HepG2 (cell line): ENCODE results near the gene ABCG5. TPM values are rescaled to one million over a fixed set of nuclear protein-coding genes. Genes with fewer than 3 reads are reported as not detected.

Source experiments
- ESRRA ChIP-seq: sonication (generic); formaldehyde crosslinking; IDR thresholded peaks from 2 replicates; pipeline ENCODE4 v1.5.1; 2020; ENCODE audit warnings: mild to moderate bottlenecking, low read depth, missing genetic modification reagents
- FOXA1 ChIP-seq, 2 experiments: fragments of 450-650 bp in 1 of 2; sonication (generic) in 1 of 2; formaldehyde crosslinking in 1 of 2; IDR thresholded peaks; 2 replicates each; pipeline versions ENCODE4 v1.4.0 to v1.6.1; 2016 to 2020; ENCODE audit warnings: missing genetic modification reagents in 1 of 2
- ZNF460 ChIP-seq: sonication (generic); formaldehyde crosslinking; IDR thresholded peaks from 2 replicates; pipeline ENCODE4 v1.5.1; 2020; ENCODE audit warnings: missing genetic modification reagents, mild to moderate bottlenecking, borderline replicate concordance
- ZNF564 ChIP-seq: sonication (generic); formaldehyde crosslinking; IDR thresholded peaks from 2 replicates; pipeline ENCODE4 v1.8.1; 2023; ENCODE audit warnings: mild to moderate bottlenecking, missing genetic modification reagents
- ZNF775 ChIP-seq: sonication (generic); formaldehyde crosslinking; IDR thresholded peaks from 2 replicates; pipeline ENCODE4 v1.4.0; 2020; ENCODE audit warnings: missing genetic modification reagents, mild to moderate bottlenecking, moderate library complexity, borderline replicate concordance
- polyA plus RNA-seq, 8 experiments: library from polyadenylated mRNA; depleted of rRNA in 3 of 8; stranded (reverse) in 7 of 8; unstranded in 1 of 8; fragments of >200 nt; fragmentation: Illumina TruSeq in 4 of 8; extraction: Trizol in 4 of 8; gene quantifications; 2 replicates each; pipeline versions ENCODE4 v1.2.1 to v1.2.3, GENCODE V29; 2011 to 2016; ENCODE audit warnings: low read depth in 4 of 8, missing spikeins in 1 of 8, mixed read lengths in 1 of 8; ENCODE audit not compliant: insufficient read depth in 1 of 8
- total RNA-seq, 5 experiments: library from RNA; depleted of rRNA; stranded (reverse); fragments of >200 nt; fragmentation: Illumina TruSeq; extraction: Trizol; gene quantifications; 2 replicates each; pipeline ENCODE4 v1.2.3, GENCODE V29; 2016; ENCODE audit warnings: low read depth in 1 of 5
- TF ChIP-seq, protein P1 (sequence below): sonication (generic); formaldehyde crosslinking; IDR thresholded peaks from 2 replicates; pipeline ENCODE4 v1.4.0; 2020; ENCODE audit warnings: missing genetic modification reagents, mild to moderate bottlenecking, borderline replicate concordance
- TF ChIP-seq, protein P2 (sequence below), 2 experiments: sonication (generic) in 1 of 2; formaldehyde crosslinking in 1 of 2; IDR thresholded peaks; 2 replicates each; pipeline versions ENCODE4 v1.4.0 to v1.6.1; 2016 to 2020; ENCODE audit warnings: borderline replicate concordance in 1 of 2, low read depth in 1 of 2, mild to moderate bottlenecking in 1 of 2, missing genetic modification reagents in 1 of 2
- TF ChIP-seq, protein P3 (sequence below): sonication (generic); formaldehyde crosslinking; IDR thresholded peaks from 2 replicates; pipeline ENCODE4 v1.5.0; 2020; ENCODE audit warnings: missing genetic modification reagents, mild to moderate bottlenecking, borderline replicate concordance
- TF ChIP-seq, protein P4 (sequence below): sonication (generic); formaldehyde crosslinking; IDR thresholded peaks from 2 replicates; pipeline ENCODE4 v1.4.0; 2020; ENCODE audit warnings: mild to moderate bottlenecking, low read depth, missing genetic modification reagents
- TF ChIP-seq, protein P5 (sequence below): sonication (generic); formaldehyde crosslinking; IDR thresholded peaks from 2 replicates; pipeline ENCODE4 v1.8.0; 2022; ENCODE audit warnings: mild to moderate bottlenecking, missing genetic modification reagents; ENCODE audit not compliant: insufficient replicate concordance
- TF ChIP-seq, protein P6 (sequence below): fragments of 450-650 bp; IDR thresholded peaks from 2 replicates; pipeline ENCODE4 v1.6.1; 2017; ENCODE audit warnings: mild to moderate bottlenecking
- TF ChIP-seq, protein P7 (sequence below): IDR thresholded peaks from 2 replicates; pipeline ENCODE4 v1.6.1; 2016; ENCODE audit warnings: missing genetic modification reagents, missing compliant biosample characterization

Gene ABCG5
- total and polyA plus RNA-seq, 2 of the 13 experiments (the other 11 are each of a cell fraction or from before 2014, with no cell fraction given), result 15.1 to 39.0 TPM

DNA sequence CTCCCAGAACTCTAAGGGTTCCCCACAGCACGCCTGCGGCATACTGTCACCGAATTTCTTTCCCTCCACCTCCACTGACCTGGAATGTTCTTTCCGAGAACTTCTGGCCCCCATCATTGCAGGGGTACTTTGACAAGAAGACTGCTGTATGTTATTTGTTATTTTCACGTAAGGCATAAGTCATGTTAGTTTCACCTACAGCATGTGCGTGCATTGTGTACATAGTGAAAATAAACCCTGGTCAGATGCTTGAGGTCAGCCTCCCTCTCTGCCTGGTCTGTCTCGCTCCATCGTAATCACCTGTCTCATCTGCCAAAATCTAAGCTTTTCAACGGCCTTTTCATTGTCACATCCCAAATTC lies 4.2 kb upstream of the ABCG5 start (continued):
- TF ChIP-seq, protein P1, sequence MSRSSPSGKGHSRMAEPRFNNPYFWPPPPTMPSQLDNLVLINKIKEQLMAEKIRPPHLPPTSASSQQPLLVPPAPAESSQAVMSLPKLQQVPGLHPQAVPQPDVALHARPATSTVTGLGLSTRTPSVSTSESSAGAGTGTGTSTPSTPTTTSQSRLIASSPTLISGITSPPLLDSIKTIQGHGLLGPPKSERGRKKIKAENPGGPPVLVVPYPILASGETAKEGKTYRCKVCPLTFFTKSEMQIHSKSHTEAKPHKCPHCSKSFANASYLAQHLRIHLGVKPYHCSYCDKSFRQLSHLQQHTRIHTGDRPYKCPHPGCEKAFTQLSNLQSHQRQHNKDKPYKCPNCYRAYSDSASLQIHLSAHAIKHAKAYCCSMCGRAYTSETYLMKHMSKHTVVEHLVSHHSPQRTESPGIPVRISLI, result 0 out of 2 replicates have a peak, but pooled peaks have one; percentile 24
- TF ChIP-seq FOXA1 (IDR thresholded peaks at IDR 0.05) (no peak), FOXA1 (CRISPR knock-in tag; IDR thresholded peaks at IDR 0.05) (no peak), ZNF460 (no peak), ZNF775 (CRISPR knock-in tag) (0 out of 2 replicates have a peak, but pooled peaks have one; percentile 11), ZNF564 (CRISPR knock-in tag) (no peak), ESRRA (no peak)
- TF ChIP-seq, protein P2, sequence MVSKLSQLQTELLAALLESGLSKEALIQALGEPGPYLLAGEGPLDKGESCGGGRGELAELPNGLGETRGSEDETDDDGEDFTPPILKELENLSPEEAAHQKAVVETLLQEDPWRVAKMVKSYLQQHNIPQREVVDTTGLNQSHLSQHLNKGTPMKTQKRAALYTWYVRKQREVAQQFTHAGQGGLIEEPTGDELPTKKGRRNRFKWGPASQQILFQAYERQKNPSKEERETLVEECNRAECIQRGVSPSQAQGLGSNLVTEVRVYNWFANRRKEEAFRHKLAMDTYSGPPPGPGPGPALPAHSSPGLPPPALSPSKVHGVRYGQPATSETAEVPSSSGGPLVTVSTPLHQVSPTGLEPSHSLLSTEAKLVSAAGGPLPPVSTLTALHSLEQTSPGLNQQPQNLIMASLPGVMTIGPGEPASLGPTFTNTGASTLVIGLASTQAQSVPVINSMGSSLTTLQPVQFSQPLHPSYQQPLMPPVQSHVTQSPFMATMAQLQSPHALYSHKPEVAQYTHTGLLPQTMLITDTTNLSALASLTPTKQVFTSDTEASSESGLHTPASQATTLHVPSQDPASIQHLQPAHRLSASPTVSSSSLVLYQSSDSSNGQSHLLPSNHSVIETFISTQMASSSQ (IDR thresholded peaks at IDR 0.05; ENCODE audit: low read depth), result no peak
- TF ChIP-seq, protein P2 (CRISPR knock-in tag; IDR thresholded peaks at IDR 0.05; ENCODE audit: borderline replicate concordance), result peak; percentile 13; the same call in 1 of the 2 replicates
- TF ChIP-seq, protein P3, sequence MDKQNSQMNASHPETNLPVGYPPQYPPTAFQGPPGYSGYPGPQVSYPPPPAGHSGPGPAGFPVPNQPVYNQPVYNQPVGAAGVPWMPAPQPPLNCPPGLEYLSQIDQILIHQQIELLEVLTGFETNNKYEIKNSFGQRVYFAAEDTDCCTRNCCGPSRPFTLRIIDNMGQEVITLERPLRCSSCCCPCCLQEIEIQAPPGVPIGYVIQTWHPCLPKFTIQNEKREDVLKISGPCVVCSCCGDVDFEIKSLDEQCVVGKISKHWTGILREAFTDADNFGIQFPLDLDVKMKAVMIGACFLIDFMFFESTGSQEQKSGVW (CRISPR knock-in tag), result no peak
- TF ChIP-seq, protein P4, sequence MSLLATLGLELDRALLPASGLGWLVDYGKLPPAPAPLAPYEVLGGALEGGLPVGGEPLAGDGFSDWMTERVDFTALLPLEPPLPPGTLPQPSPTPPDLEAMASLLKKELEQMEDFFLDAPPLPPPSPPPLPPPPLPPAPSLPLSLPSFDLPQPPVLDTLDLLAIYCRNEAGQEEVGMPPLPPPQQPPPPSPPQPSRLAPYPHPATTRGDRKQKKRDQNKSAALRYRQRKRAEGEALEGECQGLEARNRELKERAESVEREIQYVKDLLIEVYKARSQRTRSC, result 0 out of 2 replicates have a peak, but pooled peaks have one; percentile 44
- TF ChIP-seq, protein P5, sequence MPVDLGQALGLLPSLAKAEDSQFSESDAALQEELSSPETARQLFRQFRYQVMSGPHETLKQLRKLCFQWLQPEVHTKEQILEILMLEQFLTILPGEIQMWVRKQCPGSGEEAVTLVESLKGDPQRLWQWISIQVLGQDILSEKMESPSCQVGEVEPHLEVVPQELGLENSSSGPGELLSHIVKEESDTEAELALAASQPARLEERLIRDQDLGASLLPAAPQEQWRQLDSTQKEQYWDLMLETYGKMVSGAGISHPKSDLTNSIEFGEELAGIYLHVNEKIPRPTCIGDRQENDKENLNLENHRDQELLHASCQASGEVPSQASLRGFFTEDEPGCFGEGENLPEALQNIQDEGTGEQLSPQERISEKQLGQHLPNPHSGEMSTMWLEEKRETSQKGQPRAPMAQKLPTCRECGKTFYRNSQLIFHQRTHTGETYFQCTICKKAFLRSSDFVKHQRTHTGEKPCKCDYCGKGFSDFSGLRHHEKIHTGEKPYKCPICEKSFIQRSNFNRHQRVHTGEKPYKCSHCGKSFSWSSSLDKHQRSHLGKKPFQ (CRISPR knock-in tag), result no peak
- TF ChIP-seq, protein P6, sequence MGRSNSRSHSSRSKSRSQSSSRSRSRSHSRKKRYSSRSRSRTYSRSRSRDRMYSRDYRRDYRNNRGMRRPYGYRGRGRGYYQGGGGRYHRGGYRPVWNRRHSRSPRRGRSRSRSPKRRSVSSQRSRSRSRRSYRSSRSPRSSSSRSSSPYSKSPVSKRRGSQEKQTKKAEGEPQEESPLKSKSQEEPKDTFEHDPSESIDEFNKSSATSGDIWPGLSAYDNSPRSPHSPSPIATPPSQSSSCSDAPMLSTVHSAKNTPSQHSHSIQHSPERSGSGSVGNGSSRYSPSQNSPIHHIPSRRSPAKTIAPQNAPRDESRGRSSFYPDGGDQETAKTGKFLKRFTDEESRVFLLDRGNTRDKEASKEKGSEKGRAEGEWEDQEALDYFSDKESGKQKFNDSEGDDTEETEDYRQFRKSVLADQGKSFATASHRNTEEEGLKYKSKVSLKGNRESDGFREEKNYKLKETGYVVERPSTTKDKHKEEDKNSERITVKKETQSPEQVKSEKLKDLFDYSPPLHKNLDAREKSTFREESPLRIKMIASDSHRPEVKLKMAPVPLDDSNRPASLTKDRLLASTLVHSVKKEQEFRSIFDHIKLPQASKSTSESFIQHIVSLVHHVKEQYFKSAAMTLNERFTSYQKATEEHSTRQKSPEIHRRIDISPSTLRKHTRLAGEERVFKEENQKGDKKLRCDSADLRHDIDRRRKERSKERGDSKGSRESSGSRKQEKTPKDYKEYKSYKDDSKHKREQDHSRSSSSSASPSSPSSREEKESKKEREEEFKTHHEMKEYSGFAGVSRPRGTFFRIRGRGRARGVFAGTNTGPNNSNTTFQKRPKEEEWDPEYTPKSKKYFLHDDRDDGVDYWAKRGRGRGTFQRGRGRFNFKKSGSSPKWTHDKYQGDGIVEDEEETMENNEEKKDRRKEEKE, result no peak
- TF ChIP-seq, protein P7, sequence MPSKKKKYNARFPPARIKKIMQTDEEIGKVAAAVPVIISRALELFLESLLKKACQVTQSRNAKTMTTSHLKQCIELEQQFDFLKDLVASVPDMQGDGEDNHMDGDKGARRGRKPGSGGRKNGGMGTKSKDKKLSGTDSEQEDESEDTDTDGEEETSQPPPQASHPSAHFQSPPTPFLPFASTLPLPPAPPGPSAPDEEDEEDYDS (CRISPR knock-in tag), result no peak
